K562 (cell line): ENCODE results near the gene BLM. TPM values are rescaled to one million over a fixed set of nuclear protein-coding genes. Genes with fewer than 3 reads are reported as not detected.
A peak's percentile ranks its signal among the peaks of the same experiment; 100 is the strongest.

Experiments used
- CBX2 ChIP-seq: fragments of 200-600 bp; sonication (generic); IDR thresholded peaks from one replicate; pipeline ENCODE4 v1.6.1; 2012; ENCODE audit warnings: mild to moderate bottlenecking, low read length, inconsistent platforms; ENCODE audit not compliant: insufficient read depth, poor library complexity, severe bottlenecking
- FOXA3 ChIP-seq, 2 experiments: fragments of 450-650 bp in 1 of 2; sonication (generic) in 1 of 2; formaldehyde crosslinking; IDR thresholded peaks in 1 of 2; conservative IDR thresholded peaks in 1 of 2; 2 replicates each; pipeline versions ENCODE4 v1.4.0 to v1.8.0; 2020 to 2022; ENCODE audit warnings: mild to moderate bottlenecking in 2 of 2, missing genetic modification reagents in 1 of 2
- NR2C1 ChIP-seq, 2 experiments: fragments of 450-650 bp; IDR thresholded peaks; 2 replicates each; pipeline ENCODE4 v1.6.1; 2017; ENCODE audit warnings: mild to moderate bottlenecking in 2 of 2, antibody characterized with exemption in 1 of 2, inconsistent platforms in 1 of 2, missing compliant biosample characterization in 1 of 2, missing genetic modification characterization in 1 of 2
- polyA plus RNA-seq, 8 experiments: library from polyadenylated mRNA; depleted of rRNA in 4 of 8; stranded (reverse) in 5 of 8; unstranded in 3 of 8; fragments of >200 nt; fragmentation: Nextera tagmentation in 2 of 8; fragmentation: Illumina TruSeq in 1 of 8; extraction: Ambion mirVana in 2 of 8; extraction: Trizol in 1 of 8; gene quantifications; 2 replicates each; pipeline versions ENCODE4 v1.2.1 to v1.2.3, GENCODE V29; 2011 to 2014; ENCODE audit warnings: inconsistent platforms in 1 of 8, missing spikeins in 1 of 8
- total RNA-seq, 7 experiments: library from RNA; depleted of rRNA in 6 of 7; stranded (reverse); fragments of >200 nt in 6 of 7; fragmentation: Illumina TruSeq in 2 of 7; extraction: Trizol in 2 of 7; gene quantifications; 2 replicates each; pipeline versions ENCODE4 v1.2.1 to v1.2.3, GENCODE V29; 2011 to 2021; ENCODE audit warnings: low replicate concordance in 1 of 7
- TF ChIP-seq, protein P1 (sequence below): fragments of 450-650 bp; IDR thresholded peaks from 2 replicates; pipeline ENCODE4 v1.6.1; 2016; ENCODE audit warnings: low read depth

The BLM gene
- total and polyA plus RNA-seq, 9 of the 15 experiments (the other 6 are each of a cell fraction or from before 2014, with no cell fraction given): 21.0 to 56.0 (median 43.9) TPM

DNA sequence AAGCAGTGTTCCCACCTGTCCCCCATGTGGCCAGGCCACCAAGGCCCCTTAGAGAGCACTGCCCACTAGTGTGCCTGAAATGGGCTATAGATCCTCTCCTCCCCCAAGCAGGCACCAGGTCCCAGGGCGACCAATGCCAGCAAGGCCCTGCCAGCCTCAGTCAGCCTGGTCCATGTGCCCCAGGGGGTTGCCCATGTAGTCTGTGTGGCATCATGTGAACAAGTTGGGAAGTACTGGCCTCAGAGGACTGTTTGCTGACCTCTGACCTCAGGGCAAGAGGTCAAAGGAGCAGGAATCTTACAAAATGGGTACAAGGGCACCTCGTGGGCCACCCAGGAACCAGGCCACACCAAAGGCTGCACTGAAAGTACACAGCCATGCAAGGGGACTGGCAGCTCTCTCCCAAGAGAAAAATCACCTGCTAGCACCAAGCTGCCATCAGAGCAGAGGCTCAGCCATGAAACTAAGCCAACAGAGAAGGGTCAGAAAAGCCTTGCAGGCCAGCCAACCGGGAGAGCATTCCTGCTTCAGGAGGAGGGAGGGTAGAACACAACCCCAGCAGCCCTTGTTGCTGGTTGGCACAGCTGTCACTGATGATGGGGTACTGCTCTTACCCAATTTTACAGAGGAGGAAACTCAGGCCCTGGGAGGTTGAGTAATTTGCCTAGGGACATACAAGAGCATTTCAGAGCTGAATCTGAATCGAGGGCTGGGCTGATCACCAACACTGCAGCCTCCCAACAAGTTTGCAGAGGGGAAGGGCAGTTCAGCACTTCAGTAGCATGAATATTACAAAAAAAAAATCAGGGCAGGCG lies 146.0 kb downstream of the BLM start (continued):
- TF ChIP-seq, protein P1, sequence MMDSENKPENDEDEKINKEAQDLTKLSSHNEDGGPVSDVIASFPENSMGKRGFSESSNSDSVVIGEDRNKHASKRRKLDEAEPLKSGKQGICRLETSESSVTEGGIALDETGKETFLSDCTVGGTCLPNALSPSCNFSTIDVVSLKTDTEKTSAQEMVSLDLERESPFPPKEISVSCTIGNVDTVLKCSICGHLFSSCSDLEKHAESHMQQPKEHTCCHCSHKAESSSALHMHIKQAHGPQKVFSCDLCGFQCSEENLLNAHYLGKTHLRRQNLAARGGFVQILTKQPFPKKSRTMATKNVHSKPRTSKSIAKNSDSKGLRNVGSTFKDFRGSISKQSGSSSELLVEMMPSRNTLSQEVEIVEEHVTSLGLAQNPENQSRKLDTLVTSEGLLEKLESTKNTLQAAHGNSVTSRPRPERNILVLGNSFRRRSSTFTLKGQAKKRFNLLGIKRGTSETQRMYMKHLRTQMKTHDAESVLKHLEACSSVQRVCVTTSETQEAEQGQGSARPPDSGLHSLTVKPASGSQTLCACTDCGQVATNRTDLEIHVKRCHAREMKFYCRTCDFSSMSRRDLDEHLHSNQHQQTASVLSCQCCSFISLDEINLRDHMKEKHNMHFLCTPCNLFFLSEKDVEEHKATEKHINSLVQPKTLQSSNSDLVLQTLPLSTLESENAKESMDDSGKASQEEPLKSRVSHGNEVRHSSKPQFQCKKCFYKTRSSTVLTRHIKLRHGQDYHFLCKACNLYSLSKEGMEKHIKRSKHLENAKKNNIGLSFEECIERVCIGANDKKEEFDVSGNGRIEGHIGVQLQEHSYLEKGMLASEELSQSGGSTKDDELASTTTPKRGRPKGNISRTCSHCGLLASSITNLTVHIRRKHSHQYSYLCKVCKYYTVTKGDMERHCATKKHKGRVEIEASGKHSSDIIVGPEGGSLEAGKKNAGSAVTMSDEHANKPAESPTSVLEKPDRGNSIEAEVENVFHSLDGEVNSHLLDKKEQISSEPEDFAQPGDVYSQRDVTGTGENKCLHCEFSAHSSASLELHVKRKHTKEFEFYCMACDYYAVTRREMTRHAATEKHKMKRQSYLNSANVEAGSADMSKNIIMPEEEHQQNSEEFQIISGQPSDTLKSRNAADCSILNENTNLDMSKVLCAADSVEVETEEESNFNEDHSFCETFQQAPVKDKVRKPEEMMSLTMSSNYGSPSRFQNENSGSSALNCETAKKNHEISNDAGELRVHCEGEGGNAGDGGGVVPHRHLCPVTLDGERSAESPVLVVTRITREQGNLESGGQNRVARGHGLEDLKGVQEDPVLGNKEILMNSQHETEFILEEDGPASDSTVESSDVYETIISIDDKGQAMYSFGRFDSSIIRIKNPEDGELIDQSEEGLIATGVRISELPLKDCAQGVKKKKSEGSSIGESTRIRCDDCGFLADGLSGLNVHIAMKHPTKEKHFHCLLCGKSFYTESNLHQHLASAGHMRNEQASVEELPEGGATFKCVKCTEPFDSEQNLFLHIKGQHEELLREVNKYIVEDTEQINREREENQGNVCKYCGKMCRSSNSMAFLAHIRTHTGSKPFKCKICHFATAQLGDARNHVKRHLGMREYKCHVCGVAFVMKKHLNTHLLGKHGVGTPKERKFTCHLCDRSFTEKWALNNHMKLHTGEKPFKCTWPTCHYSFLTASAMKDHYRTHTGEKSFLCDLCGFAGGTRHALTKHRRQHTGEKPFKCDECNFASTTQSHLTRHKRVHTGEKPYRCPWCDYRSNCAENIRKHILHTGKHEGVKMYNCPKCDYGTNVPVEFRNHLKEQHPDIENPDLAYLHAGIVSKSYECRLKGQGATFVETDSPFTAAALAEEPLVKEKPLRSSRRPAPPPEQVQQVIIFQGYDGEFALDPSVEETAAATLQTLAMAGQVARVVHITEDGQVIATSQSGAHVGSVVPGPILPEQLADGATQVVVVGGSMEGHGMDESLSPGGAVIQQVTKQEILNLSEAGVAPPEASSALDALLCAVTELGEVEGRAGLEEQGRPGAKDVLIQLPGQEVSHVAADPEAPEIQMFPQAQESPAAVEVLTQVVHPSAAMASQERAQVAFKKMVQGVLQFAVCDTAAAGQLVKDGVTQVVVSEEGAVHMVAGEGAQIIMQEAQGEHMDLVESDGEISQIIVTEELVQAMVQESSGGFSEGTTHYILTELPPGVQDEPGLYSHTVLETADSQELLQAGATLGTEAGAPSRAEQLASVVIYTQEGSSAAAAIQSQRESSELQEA: no peak
- TF ChIP-seq CBX2 (no peak), FOXA3 (CRISPR knock-in tag; conservative IDR thresholded peaks at IDR 0.05 in 1 of 2, IDR thresholded peaks at IDR 0.05 in 1 of 2) (no peak), NR2C1 (IDR thresholded peaks at IDR 0.05) (peak; percentile 88), NR2C1 (tag; IDR thresholded peaks at IDR 0.05) (peak; percentile 86)
